IPS-18a (cell line): Measurements from ENCODE around the gene TPRKB.
"Not testable (repeated sequence)": the region's sequence is repeated elsewhere in the genome, so short reads cannot be mapped to it uniquely, and the experiment has no call there.

Source experiments
- H3K27ac ChIP-seq: one replicate; pipeline ENCODE4 v1.5.1; 2013; ENCODE audit warnings: low read length
- H3K27me3 ChIP-seq: one replicate; pipeline ENCODE4 v1.6.1; 2013; ENCODE audit warnings: mild to moderate bottlenecking, low read length; ENCODE audit not compliant: control insufficient read depth, insufficient read depth
- H3K36me3 ChIP-seq: one replicate; pipeline ENCODE4 v1.6.1; 2013; ENCODE audit warnings: low read depth, low read length; ENCODE audit not compliant: control insufficient read depth
- H3K4me1 ChIP-seq: one replicate; pipeline ENCODE4 v1.6.1; 2013; ENCODE audit warnings: low read depth, low read length; ENCODE audit not compliant: control insufficient read depth
- H3K4me3 ChIP-seq: one replicate; pipeline ENCODE4 v1.5.1; 2013; ENCODE audit warnings: low read length
- H3K9ac ChIP-seq: one replicate; pipeline ENCODE4 v1.6.1; 2013; ENCODE audit warnings: mild to moderate bottlenecking, low read length, moderate library complexity
- H3K9me3 ChIP-seq: one replicate; pipeline ENCODE4 v1.6.1; 2013; ENCODE audit warnings: low read depth, low read length; ENCODE audit not compliant: control insufficient read depth

Gene TPRKB

DNA sequence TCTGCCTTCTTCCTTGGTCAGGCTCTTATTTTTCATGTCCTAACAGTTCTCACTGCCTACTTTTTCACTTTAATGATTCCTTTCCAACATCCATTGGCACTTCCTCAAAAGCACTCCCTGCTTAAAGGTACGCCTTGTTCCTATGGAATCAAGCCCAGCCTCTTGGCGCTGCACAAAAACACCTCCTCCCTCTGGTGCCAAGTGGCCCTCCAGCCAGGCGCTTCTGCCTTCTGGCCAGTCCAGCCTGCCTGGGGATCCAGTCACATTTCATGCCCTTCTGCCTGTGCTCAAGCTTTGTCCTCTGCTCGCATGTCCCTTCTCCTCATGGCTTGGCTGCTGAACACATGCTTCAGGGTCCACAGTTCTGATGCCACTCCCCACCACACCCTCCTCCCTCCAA is 6.3 kb downstream of the TPRKB start:
- H3K9me3 ChIP-seq: no peaks in the 10 kb centered on the region
- peaks cover under 1% of the 10 kb centered on the region for H3K4me1 ChIP-seq
- H3K9ac ChIP-seq: no peak overlapping the region
- H3K27ac ChIP-seq: no peak overlapping the region
- H3K27me3 ChIP-seq: no peaks in the 10 kb centered on the region
- H3K4me3 ChIP-seq: no peak overlapping the region
- peaks cover 33% of the 10 kb centered on the region for H3K36me3 ChIP-seq

DNA sequence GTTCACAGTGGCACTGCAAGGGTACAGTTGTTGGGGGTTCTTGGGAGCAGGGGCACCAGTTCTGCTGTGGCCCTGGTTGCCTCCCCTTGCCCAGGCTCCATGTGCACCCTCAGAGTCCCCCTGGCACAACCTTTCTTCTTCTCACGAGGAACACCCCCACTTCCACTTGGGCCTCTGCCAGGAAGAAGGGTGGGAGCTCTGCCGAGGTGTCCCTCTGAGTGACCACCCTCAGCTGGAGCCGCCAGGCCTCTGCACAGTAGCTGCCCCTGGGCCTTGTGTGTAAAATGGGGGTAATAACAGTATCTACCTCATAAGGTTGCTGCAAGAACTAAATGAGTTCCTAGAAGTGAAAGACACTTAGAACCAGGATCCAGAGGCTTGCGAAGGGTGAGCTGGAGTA is 8.4 kb downstream of the TPRKB start:
- H3K9me3 ChIP-seq: no peaks in the 10 kb centered on the region
- no peak overlapping the region for H3K4me3 ChIP-seq
- H3K4me1 ChIP-seq: no peaks in the 10 kb centered on the region
- H3K27me3 ChIP-seq: no peaks in the 10 kb centered on the region
- no peak overlapping the region for H3K9ac ChIP-seq
- no peak overlapping the region for H3K27ac ChIP-seq
- peaks cover 29% of the 10 kb centered on the region for H3K36me3 ChIP-seq

DNA sequence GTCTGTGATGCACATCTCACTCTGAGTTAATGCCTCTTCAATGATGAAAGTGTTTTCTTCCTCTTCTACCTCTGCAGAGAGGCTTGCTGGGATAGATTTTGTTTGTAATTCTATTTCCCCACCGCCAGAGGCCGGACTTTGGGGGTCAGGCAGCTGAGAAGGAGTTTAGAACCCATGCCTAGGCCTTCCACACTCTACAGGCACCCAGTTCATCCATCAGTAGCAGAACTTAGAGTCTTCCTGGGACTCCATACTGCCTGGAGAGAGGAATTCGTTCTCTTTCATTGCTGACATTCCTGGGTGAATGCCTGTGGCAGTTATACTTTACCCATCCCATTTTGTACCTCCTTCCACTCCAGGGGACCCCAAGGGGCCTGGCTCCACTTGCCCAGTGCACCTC is 9.1 kb downstream of the TPRKB start:
- Histone ChIP-seq H3K4me3 (no peak overlapping the region), H3K4me1 (no peaks in the 10 kb centered on the region), H3K27ac (no peak overlapping the region), H3K9me3 (no peaks in the 10 kb centered on the region), H3K36me3 (peaks cover 27% of the 10 kb centered on the region), H3K27me3 (no peaks in the 10 kb centered on the region), H3K9ac (no peak overlapping the region)

DNA sequence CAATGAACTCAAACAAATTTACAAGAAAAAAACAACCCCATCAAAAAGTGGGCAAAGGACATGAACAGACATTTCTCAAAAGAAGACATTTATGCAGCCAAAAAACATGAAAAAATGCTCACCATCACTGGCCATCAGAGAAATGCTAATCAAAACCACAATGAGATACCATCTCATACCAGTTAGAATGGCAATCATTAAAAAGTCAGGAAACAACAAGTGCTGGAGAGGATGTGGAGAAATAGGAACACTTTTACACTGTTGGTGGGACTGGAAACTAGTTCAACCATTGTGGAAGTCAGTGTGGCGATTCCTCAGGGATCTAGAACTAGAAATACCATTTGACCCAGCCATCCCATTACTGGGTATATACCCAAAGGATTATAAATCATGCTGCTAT is 10.5 kb downstream of the TPRKB start:
- H3K4me3 ChIP-seq, H3K27me3 ChIP-seq, H3K4me1 ChIP-seq, H3K9me3 ChIP-seq, H3K27ac ChIP-seq, H3K9ac ChIP-seq: not testable (repeated sequence)
- H3K36me3 ChIP-seq: peaks cover 17% of the 10 kb centered on the region

DNA sequence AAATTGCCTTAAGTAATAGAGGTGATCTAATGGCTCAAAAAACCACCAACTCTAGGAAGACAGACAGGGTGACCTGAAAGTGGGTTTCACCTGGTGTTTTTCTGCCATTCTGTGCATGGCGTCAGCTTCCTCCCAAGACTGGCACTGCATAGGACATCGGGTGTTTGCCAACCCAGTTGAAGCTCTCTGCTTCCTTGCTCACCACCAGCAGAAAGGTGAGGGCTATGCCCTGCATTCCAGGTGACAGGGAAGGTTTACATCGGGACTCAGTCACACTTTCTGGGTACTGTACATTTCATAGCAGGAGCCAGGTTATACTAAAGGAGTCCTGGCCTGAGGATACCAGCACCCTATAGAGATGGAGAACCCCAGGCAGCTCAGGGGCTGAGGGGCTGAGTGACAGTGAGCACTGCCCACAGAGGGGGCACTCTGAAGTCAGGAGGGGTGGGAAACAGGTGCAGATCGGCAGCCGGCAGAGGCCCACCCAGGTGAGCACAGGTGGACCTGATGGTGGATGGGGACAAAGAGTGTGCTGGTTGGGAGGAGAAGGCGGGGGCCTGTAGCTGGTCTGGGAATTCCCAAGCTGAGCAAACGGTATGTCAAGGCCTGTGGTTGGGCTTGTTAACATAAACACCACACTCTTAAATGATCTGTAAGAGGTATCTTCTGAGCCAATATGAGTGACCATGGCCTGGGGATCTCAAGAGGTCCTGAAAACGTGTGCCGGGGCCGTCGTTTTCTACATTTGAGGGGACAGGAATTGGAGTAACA is 18.1 kb downstream of the TPRKB start:
- no peak overlapping the region for H3K4me3 ChIP-seq
- no peaks in the 10 kb centered on the region for H3K9me3 ChIP-seq
- no peaks in the 10 kb centered on the region for H3K4me1 ChIP-seq
- H3K36me3 ChIP-seq: no peaks in the 10 kb centered on the region
- no peak overlapping the region for H3K9ac ChIP-seq
- no peak overlapping the region for H3K27ac ChIP-seq
- H3K27me3 ChIP-seq: no peaks in the 10 kb centered on the region

DNA sequence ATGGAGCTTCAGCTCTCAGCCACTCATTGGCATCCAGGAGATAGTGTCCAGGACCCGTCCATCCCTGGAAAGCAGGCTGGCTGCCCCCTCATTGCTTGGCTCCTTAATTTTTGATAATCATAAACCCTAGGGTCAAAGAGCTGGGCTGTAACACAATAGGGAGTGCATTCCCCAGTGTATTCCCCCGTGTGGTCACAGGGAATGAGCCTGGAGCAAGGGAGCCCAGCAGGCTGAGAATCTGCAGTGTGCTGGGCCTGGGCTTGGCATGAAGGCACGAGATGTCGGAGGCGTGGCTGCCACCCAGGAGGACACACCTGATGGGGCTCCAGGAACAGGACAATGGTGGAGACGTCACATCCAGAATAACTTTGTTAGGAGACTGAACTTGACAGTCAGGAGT is 18.7 kb downstream of the TPRKB start:
- no peak overlapping the region for H3K4me3 ChIP-seq
- H3K9me3 ChIP-seq: no peaks in the 10 kb centered on the region
- no peaks in the 10 kb centered on the region for H3K4me1 ChIP-seq
- H3K27ac ChIP-seq: no peak overlapping the region
- H3K36me3 ChIP-seq: no peaks in the 10 kb centered on the region
- no peak overlapping the region for H3K9ac ChIP-seq
- H3K27me3 ChIP-seq: no peaks in the 10 kb centered on the region

DNA sequence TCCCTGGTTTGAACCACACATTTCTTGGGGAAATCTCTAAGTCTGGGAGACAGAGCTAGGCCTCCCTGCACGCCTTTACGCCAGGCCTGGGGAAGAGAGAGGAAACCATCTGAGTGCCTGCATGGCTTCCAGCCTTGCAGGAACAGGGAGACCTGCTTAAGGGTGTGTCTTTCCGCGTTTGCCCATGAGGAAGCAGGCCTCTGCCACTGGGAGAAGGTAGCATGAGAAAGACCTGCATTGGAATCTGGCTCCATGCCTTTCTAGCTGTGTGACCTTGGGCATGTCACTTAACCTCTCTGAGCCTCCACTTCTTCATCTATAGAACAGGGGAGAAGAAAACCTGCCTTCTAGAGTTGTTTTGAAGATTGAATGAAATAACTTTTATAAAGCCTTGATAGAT is 19.4 kb downstream of the TPRKB start:
- not testable (repeated sequence) for H3K9ac ChIP-seq, H3K27me3 ChIP-seq, H3K36me3 ChIP-seq, H3K27ac ChIP-seq, H3K4me1 ChIP-seq, H3K9me3 ChIP-seq, H3K4me3 ChIP-seq

DNA sequence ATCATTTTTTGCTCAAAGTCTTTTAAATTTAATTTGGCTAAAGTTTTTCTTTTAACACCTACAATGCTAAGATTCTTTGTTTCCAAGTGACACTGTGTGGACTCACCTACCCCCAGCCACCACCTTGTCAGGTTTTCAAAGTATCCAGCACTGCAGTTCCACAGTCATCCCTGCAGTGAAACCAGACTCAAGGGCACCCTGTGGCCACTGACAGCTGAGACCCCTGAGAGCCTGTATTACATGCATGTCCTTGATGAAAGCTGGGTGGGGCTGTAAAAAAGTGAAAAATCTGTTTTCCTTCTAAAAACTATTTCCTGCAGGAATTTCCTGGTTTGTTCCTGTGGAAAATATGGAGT is 19.9 kb downstream of the TPRKB start:
- Histone ChIP-seq H3K9ac (no peak overlapping the region), H3K4me3 (no peak overlapping the region), H3K27me3 (no peaks in the 10 kb centered on the region), H3K36me3 (no peaks in the 10 kb centered on the region), H3K4me1 (no peaks in the 10 kb centered on the region), H3K27ac (no peak overlapping the region), H3K9me3 (no peaks in the 10 kb centered on the region)

DNA sequence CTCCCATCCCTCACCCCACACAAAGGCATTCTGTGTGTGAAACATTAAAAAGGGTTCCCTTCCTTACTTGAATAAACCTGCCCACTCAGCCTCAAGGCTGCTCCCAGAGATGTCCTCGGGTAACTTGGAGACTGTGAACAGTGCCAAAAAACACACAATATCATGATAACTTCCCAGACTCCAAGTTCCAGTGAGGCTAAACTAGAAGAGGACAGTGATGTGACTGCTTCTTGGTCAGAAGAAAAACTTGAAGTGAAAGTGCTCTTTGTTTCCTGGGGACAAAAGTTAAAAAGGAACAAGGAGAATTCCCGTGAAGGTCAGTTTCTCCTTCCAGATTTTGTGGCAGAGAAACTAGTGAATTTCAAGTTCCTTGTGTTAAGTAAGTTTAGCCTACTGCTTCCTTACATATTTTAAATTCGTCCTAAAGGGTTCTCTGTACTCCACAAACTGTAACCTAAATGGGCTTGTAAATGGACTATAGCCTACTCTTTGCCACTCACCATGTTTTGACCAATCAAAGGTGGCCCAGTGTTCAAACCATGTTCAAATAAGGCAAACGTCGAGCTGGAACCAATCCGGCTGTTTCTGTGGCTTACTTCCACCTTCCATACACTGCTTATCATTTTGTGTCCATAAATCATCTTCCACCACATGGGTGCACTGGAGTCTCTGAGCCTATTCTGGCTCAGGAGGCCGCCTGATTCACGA is 20.4 kb downstream of the TPRKB start:
- Histone ChIP-seq H3K27ac (no peak overlapping the region), H3K27me3 (no peaks in the 10 kb centered on the region), H3K4me3 (no peak overlapping the region), H3K9me3 (no peaks in the 10 kb centered on the region), H3K36me3 (no peaks in the 10 kb centered on the region), H3K4me1 (no peaks in the 10 kb centered on the region), H3K9ac (no peak overlapping the region)

DNA sequence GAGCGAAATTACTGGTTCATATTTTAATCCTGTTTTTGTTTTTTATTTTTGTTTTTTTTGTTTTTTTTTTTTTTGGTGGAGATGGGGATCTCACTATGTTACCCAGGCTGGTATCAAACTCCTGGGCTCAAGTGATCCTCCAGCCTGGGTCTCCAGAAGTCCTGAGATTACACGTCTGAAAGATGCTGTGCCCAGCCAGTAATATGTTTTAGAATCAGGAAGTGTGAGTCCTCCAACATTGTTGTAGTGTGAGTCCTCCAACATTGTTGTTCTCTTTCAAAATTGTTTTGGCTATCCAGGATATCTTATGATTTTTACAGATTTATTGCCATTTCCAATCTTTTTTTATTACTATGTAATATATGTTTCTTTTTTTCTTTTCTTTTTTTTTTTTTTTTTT is 23.1 kb downstream of the TPRKB start:
- no peak overlapping the region for H3K9ac ChIP-seq
- no peak overlapping the region for H3K4me3 ChIP-seq
- H3K36me3 ChIP-seq: no peaks in the 10 kb centered on the region
- no peaks in the 10 kb centered on the region for H3K4me1 ChIP-seq
- no peaks in the 10 kb centered on the region for H3K27me3 ChIP-seq
- no peaks in the 10 kb centered on the region for H3K9me3 ChIP-seq
- H3K27ac ChIP-seq: no peak overlapping the region

DNA sequence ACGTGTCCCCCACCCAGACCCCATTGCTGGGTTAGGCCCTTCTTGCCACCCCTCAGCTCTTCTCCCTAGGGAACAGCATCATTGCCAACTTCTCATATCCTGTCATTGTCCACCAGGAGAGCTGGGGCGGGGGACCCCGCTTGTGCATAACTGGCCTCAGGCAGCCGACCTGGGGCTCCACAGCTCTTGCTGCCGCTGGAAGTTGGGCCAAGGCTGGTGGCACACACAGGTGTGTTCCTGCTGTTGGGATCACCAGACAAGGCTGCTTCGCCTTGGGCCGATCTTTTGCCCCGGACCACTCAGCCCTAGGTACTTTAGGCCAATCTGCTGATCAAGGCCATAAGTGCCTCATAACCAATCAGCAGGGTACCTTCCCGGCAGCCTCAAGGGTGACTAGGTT is 28.6 kb downstream of the TPRKB start:
- H3K9ac ChIP-seq: no peak overlapping the region
- H3K4me3 ChIP-seq: no peak overlapping the region

DNA sequence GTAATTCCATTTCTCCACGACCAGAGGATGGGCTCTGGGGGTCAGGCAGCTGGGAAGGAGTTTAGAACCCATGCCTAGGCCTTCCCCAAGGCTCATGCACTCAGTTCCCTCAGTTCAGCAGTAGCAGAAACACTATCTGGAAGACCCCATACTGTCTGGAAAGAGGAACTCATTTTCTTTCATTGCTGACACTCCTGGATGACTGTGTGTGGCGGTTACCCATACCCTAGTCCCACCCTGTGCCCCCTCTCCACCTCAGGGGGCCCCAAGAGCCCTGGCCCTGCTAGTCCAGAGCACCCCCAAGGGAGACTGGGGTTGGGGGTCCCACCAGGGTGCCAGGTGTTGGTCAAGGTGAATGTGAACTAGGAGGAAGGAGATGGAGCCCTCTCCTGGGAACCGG is 29.5 kb downstream of the TPRKB start:
- no peaks in the 10 kb centered on the region for H3K36me3 ChIP-seq
- H3K9ac ChIP-seq: no peak overlapping the region
- H3K4me3 ChIP-seq: no peak overlapping the region
- no peaks in the 10 kb centered on the region for H3K4me1 ChIP-seq
- H3K9me3 ChIP-seq: no peaks in the 10 kb centered on the region
- no peak overlapping the region for H3K27ac ChIP-seq
- peaks cover 4% of the 10 kb centered on the region for H3K27me3 ChIP-seq

More for the DNA sequence above, 28.6 kb downstream of the TPRKB start:
- Histone ChIP-seq H3K27me3 (peaks cover 4% of the 10 kb centered on the region), H3K36me3 (no peaks in the 10 kb centered on the region), H3K4me1 (no peaks in the 10 kb centered on the region), H3K9me3 (no peaks in the 10 kb centered on the region), H3K27ac (no peak overlapping the region)
